ENCODE results near the gene PDE7B. TPM values are rescaled to one million over a fixed set of nuclear protein-coding genes. Genes with fewer than 3 reads are reported as not detected.

The PDE7B gene
- total and polyA plus RNA-seq, 9 of the 15 experiments (the other 6 are each of a cell fraction or from before 2014, with no cell fraction given): 0.01 TPM; not detected in 8

GRCh38 chr6:136039185-136039584 lies 187.7 kb downstream of the PDE7B start (continued):
- TF ChIP-seq, protein P1, sequence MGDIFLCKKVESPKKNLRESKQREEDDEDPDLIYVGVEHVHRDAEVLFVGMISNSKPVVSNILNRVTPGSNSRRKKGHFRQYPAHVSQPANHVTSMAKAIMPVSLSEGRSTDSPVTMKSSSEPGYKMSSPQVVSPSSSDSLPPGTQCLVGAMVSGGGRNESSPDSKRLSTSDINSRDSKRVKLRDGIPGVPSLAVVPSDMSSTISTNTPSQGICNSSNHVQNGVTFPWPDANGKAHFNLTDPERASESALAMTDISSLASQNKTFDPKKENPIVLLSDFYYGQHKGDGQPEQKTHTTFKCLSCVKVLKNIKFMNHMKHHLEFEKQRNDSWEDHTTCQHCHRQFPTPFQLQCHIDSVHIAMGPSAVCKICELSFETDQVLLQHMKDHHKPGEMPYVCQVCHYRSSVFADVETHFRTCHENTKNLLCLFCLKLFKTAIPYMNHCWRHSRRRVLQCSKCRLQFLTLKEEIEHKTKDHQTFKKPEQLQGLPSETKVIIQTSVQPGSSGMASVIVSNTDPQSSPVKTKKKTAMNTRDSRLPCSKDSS (IDR thresholded peaks at IDR 0.05; ENCODE audit: low read depth, partially characterized antibody): no peak
- TF ChIP-seq, protein P2, sequence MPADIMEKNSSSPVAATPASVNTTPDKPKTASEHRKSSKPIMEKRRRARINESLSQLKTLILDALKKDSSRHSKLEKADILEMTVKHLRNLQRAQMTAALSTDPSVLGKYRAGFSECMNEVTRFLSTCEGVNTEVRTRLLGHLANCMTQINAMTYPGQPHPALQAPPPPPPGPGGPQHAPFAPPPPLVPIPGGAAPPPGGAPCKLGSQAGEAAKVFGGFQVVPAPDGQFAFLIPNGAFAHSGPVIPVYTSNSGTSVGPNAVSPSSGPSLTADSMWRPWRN (IDR thresholded peaks at IDR 0.05; ENCODE audit: low read depth): no peak
- no peak for TF ChIP-seq AFF4 (CRISPR knock-in tag; IDR thresholded peaks at IDR 0.05)

- Histone ChIP-seq H3K27ac (ENCODE audit: extremely low read depth, low read depth, low read length) (no peak overlapping the region), H2AFZ (ENCODE audit: low read depth, low read length) (no peak overlapping the region), H3K9me3 (replicated peaks; ENCODE audit: control insufficient read depth, insufficient read depth, low read depth, low read length) (no peaks in the 10 kb centered on the region), H3K4me2 (ENCODE audit: insufficient read depth, low read length) (no peak overlapping the region), H3K9ac (ENCODE audit: insufficient read depth in 1 of 2, low read depth in 2 of 2, low read length in 2 of 2) (no peak overlapping the region), H3K79me2 (ENCODE audit: control insufficient read depth, insufficient read depth, low read length) (no peaks in the 10 kb centered on the region), H4K20me1 (replicated peaks; ENCODE audit: control insufficient read depth, insufficient read depth, low read length) (no peaks in the 10 kb centered on the region), H3K4me1 (replicated peaks in 1 of 2; ENCODE audit: control insufficient read depth in 2 of 2, insufficient read depth in 2 of 2, low read length in 2 of 2) (no peaks in the 10 kb centered on the region), H3K4me3 (no peak overlapping the region), H3K9me1 (ENCODE audit: control insufficient read depth, insufficient read depth, low read length) (no peaks in the 10 kb centered on the region), H3K36me3 (ENCODE audit: control insufficient read depth, insufficient read depth, low read length) (no peaks in the 10 kb centered on the region), H3K27me3 (ENCODE audit: control insufficient read depth in 2 of 2, insufficient read depth in 2 of 2, low read length in 2 of 2) (no peaks in the 10 kb centered on the region)
- in situ Hi-C loops (cut with MboI) (no loop called here), intact Hi-C loops (cut with micrococcal nuclease) (no loop called here)
- BruUV-seq (replicated peaks): no TSS peak
- ATAC-seq (no peak), DNase-seq (ENCODE audit: extremely low read depth in 1 of 4, low spot score in 3 of 4) (no peak), FAIRE-seq (no peak)
- 5% methylated on average over 1 of the region's 1 CpG for WGBS (ENCODE audit: insufficient coverage, low coverage, missing lambda C conversion rate)
- CTCF ChIA-PET (ENCODE audit: low intra/inter-chr PET ratio): interaction anchor here (0.6 kb wide), 1 partner anchor 396 kb away, joined by 3 read pairs; no protein-coding TSS in a partner anchor
- POLR2A ChIA-PET: no interaction called here
- no peak for TF ChIP-seq BRD9 (IDR thresholded peaks at IDR 0.05; ENCODE audit: low read depth, partially characterized antibody)
- TF ChIP-seq, protein P3, sequence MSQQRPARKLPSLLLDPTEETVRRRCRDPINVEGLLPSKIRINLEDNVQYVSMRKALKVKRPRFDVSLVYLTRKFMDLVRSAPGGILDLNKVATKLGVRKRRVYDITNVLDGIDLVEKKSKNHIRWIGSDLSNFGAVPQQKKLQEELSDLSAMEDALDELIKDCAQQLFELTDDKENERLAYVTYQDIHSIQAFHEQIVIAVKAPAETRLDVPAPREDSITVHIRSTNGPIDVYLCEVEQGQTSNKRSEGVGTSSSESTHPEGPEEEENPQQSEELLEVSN (IDR thresholded peaks at IDR 0.05; ENCODE audit: borderline replicate concordance in 1 of 2, extremely low read depth in 1 of 2, insufficient read depth in 1 of 2, insufficient read length in 1 of 2, low read depth in 1 of 2, low read length in 1 of 2, poor library complexity in 1 of 2, severe bottlenecking in 1 of 2): no peak
- no peak for TF ChIP-seq HMG20B (CRISPR knock-in tag; IDR thresholded peaks at IDR 0.05)
- no peak for TF ChIP-seq RBM14 (IDR thresholded peaks at IDR 0.05; ENCODE audit: borderline replicate concordance, insufficient read depth, low read depth, low read length)
- TF ChIP-seq ZBTB11 (CRISPR knock-in tag; IDR thresholded peaks at IDR 0.05): no peak
These were observed 199.0 kb downstream of the PDE7B start for GRCh38 chr6:136050475-136050874.
